Measurements from ENCODE around the gene MT1M.

Gene MT1M

DNA sequence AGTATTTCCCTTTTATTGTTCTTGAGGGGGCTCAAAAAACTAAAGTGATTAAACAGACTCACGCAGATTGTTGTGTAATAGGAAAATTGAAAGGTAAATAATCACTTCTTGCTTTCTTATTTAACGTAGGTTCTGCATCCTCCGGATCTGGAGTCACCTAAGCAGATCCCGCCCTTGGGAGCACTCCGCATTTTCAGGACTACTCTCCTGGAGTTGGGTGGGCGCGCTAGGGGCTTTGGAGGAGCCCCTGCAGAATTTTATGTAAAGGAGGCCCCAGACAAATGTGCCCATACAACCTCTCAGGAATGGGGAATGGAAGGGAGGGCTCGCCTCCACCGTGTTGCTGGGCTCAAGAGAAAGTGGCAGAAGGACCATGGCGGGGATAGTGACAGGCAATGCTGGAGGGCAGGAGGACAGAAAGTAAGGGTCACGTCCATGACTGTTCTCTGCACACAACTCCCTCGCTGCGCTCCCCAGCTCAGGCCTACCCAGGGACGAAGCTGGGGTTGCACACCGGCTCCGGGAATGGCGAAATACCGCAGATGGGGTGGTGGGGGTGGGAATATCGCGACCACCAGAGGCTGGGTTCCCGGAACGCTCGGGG lies 15.7 kb upstream of the MT1M start:
- Histone ChIP-seq H3K27me3 (ENCODE audit: insufficient read depth, low read length) (no peaks in the 10 kb centered on the region), H3K9ac (ENCODE audit: low read length) (no peak overlapping the region), H3K79me2 (ENCODE audit: insufficient read depth, low read length) (no peaks in the 10 kb centered on the region), H3K27ac (ENCODE audit: low read depth, low read length, poor library complexity, severe bottlenecking) (no peak overlapping the region), H3K36me3 (ENCODE audit: insufficient read depth, low read length) (no peaks in the 10 kb centered on the region), H4K20me1 (ENCODE audit: insufficient read depth, low read length) (no peaks in the 10 kb centered on the region), H3K4me1 (ENCODE audit: insufficient read depth, low read length, severe bottlenecking) (no peaks in the 10 kb centered on the region), H3K4me3 (ENCODE audit: low read depth, low read length, poor library complexity, severe bottlenecking) (no peak overlapping the region), H3F3A (ENCODE audit: insufficient read depth, low read length) (no peaks in the 10 kb centered on the region), H3K9me3 (ENCODE audit: low read length) (no peaks in the 10 kb centered on the region), H3K4me2 (ENCODE audit: low read length) (no peak overlapping the region), H2AFZ (ENCODE audit: low read length) (no peak overlapping the region), H3K9me2 (ENCODE audit: low read depth, low read length) (no peaks in the 10 kb centered on the region)
- TF ChIP-seq EZH2 (IDR thresholded peaks at IDR 0.05; ENCODE audit: borderline replicate concordance, low read length) (no peak), CTCF (IDR thresholded peaks at IDR 0.05; ENCODE audit: low read length) (no peak)

- H3K79me2 ChIP-seq (ENCODE audit: insufficient read depth, low read length), result no peaks in the 10 kb centered on the region
- H3F3A ChIP-seq (ENCODE audit: insufficient read depth, low read length), result no peaks in the 10 kb centered on the region
- H3K27me3 ChIP-seq (ENCODE audit: insufficient read depth, low read length), result no peaks in the 10 kb centered on the region
- no peak overlapping the region for H3K4me2 ChIP-seq (ENCODE audit: low read length)
- no peaks in the 10 kb centered on the region for H3K36me3 ChIP-seq (ENCODE audit: insufficient read depth, low read length)
- H3K4me3 ChIP-seq (ENCODE audit: low read depth, low read length, poor library complexity, severe bottlenecking), result no peak overlapping the region
- no peak for TF ChIP-seq CTCF (IDR thresholded peaks at IDR 0.05; ENCODE audit: low read length)
- TF ChIP-seq EZH2 (IDR thresholded peaks at IDR 0.05; ENCODE audit: borderline replicate concordance, low read length), result no peak
- H3K9ac ChIP-seq (ENCODE audit: low read length), result no peak overlapping the region
- H3K27ac ChIP-seq (ENCODE audit: low read depth, low read length, poor library complexity, severe bottlenecking), result no peak overlapping the region
- H3K9me2 ChIP-seq (ENCODE audit: low read depth, low read length), result no peaks in the 10 kb centered on the region
- no peak overlapping the region for H2AFZ ChIP-seq (ENCODE audit: low read length)
- no peaks in the 10 kb centered on the region for H3K4me1 ChIP-seq (ENCODE audit: insufficient read depth, low read length, severe bottlenecking)
- no peaks in the 10 kb centered on the region for H4K20me1 ChIP-seq (ENCODE audit: insufficient read depth, low read length)
- no peaks in the 10 kb centered on the region for H3K9me3 ChIP-seq (ENCODE audit: low read length)
These were observed 15.0 kb upstream of the MT1M start for GRCh38 chr16:56617212-56618085.

- H3K36me3 ChIP-seq (ENCODE audit: insufficient read depth, low read length), result no peaks in the 10 kb centered on the region
- H3K4me1 ChIP-seq (ENCODE audit: insufficient read depth, low read length, severe bottlenecking), result no peaks in the 10 kb centered on the region
- H3K27me3 ChIP-seq (ENCODE audit: insufficient read depth, low read length), result no peaks in the 10 kb centered on the region
- no peak overlapping the region for H3K4me2 ChIP-seq (ENCODE audit: low read length)
- no peak overlapping the region for H3K4me3 ChIP-seq (ENCODE audit: low read depth, low read length, poor library complexity, severe bottlenecking)
- no peak overlapping the region for H3K9ac ChIP-seq (ENCODE audit: low read length)
- no peaks in the 10 kb centered on the region for H3K9me2 ChIP-seq (ENCODE audit: low read depth, low read length)
- H3K79me2 ChIP-seq (ENCODE audit: insufficient read depth, low read length), result no peaks in the 10 kb centered on the region
- no peak overlapping the region for H2AFZ ChIP-seq (ENCODE audit: low read length)
- H3F3A ChIP-seq (ENCODE audit: insufficient read depth, low read length), result no peaks in the 10 kb centered on the region
- no peaks in the 10 kb centered on the region for H4K20me1 ChIP-seq (ENCODE audit: insufficient read depth, low read length)
- H3K27ac ChIP-seq (ENCODE audit: low read depth, low read length, poor library complexity, severe bottlenecking), result no peak overlapping the region
- TF ChIP-seq CTCF (IDR thresholded peaks at IDR 0.05; ENCODE audit: low read length), result no peak
- no peak for TF ChIP-seq EZH2 (IDR thresholded peaks at IDR 0.05; ENCODE audit: borderline replicate concordance, low read length)
- no peaks in the 10 kb centered on the region for H3K9me3 ChIP-seq (ENCODE audit: low read length)
These were observed 14.3 kb upstream of the MT1M start for GRCh38 chr16:56618138-56618537.
